ENCODE measurements around the gene GID8.

- no peak for TF ChIP-seq EZH2 (IDR thresholded peaks at IDR 0.05; ENCODE audit: insufficient read depth, poor library complexity, severe bottlenecking)
- no peak for TF ChIP-seq EZH2phosphoT487 (IDR thresholded peaks at IDR 0.05; ENCODE audit: insufficient read depth, low read depth)
Measured at GRCh38 chr20:62980970-62981369, 43.0 kb downstream of the GID8 start.

Measured in GM23248 (cell line).